Endodermal cell (in vitro differentiated cells): ENCODE measurements around the gene PRRG2. TPM values are rescaled to one million over a fixed set of nuclear protein-coding genes. Genes with fewer than 3 reads are reported as not detected.

Experiments
- DNase-seq: peaks from one replicate; pipeline ENCODE4 v3.0.0-alpha.2; 2017
- H3K27ac ChIP-seq: 2 replicates; pipeline ENCODE4 v1.5.1; 2013; ENCODE audit warnings: mild to moderate bottlenecking, low read depth, low read length, moderate library complexity
- H3K27me3 ChIP-seq: 2 replicates; pipeline ENCODE4 v1.6.1; 2013; ENCODE audit warnings: mild to moderate bottlenecking, low read length, moderate library complexity; ENCODE audit not compliant: insufficient read depth, control insufficient read depth, poor library complexity, severe bottlenecking
- H3K36me3 ChIP-seq: 2 replicates; pipeline ENCODE4 v1.7.0; 2013; ENCODE audit warnings: mild to moderate bottlenecking, low read length, moderate library complexity; ENCODE audit not compliant: control insufficient read depth, insufficient read depth
- H3K4me1 ChIP-seq: one replicate; pipeline ENCODE4 v1.7.0; 2013; ENCODE audit warnings: low read length; ENCODE audit not compliant: control insufficient read depth, insufficient read depth
- H3K4me3 ChIP-seq: 2 replicates; pipeline ENCODE4 v1.5.1; 2013; ENCODE audit warnings: mild to moderate bottlenecking, low read length, moderate library complexity
- H3K9ac ChIP-seq: 2 replicates; pipeline ENCODE4 v1.6.1; 2013; ENCODE audit warnings: mild to moderate bottlenecking, low read length, moderate library complexity; ENCODE audit not compliant: poor library complexity, severe bottlenecking; ENCODE audit errors: extremely low read depth
- H3K9me3 ChIP-seq: 2 replicates; pipeline ENCODE4 v1.6.1; 2013; ENCODE audit warnings: mild to moderate bottlenecking, low read length, moderate library complexity; ENCODE audit not compliant: control insufficient read depth
- H3K27ac Mint-ChIP-seq: 2 replicates; pipeline ENCODE4 v1.8.0; 2020; ENCODE audit warnings: mixed read lengths
- H3K27me3 Mint-ChIP-seq: 2 replicates; pipeline ENCODE4 v1.8.0; 2021; ENCODE audit warnings: mild to moderate bottlenecking, mixed read lengths; ENCODE audit not compliant: insufficient read depth
- H3K36me3 Mint-ChIP-seq: 2 replicates; pipeline ENCODE4 v1.8.0; 2020; ENCODE audit warnings: low read depth, mixed read lengths
- H3K4me1 Mint-ChIP-seq: 2 replicates; pipeline ENCODE4 v1.8.0; 2020; ENCODE audit warnings: mixed read lengths
- H3K4me3 Mint-ChIP-seq: 2 replicates; pipeline ENCODE4 v1.8.0; 2020; ENCODE audit warnings: mild to moderate bottlenecking, moderate library complexity, mixed read lengths
- H3K9me3 Mint-ChIP-seq: 2 replicates; pipeline ENCODE4 v1.8.0; 2020; ENCODE audit warnings: mild to moderate bottlenecking, mixed read lengths
- WGBS, 2 experiments: methylation state at CpG; one replicate each; pipeline versions ENCODE4 v1.1.5 to v1.1.7; 2013; ENCODE audit warnings: missing lambda C conversion rate in 2 of 2, mixed read lengths in 1 of 2; ENCODE audit not compliant: insufficient coverage in 1 of 2, insufficient read length in 1 of 2; 5-methylcytosine and 5-hydroxymethylcytosine counted together
- total RNA-seq, 2 donors: library from RNA; stranded (reverse); fragmentation: NEBNext Ultra II Directional in 1 of 2; extraction: Animal tissue kit (Norgen Biotek cat#: 25700) in 1 of 2; gene quantifications; 2 replicates in 1 of 2; 3 replicates in 1 of 2; pipeline ENCODE4 v1.2.1, GENCODE V29; 2021
- TF ChIP-seq, protein P1 (sequence below): fragments of 200-600 bp; sonication (generic); conservative IDR thresholded peaks from 2 replicates; pipeline ENCODE4 v1.5.0; 2021; ENCODE audit warnings: antibody characterized with exemption, mild to moderate bottlenecking

Gene PRRG2
- total RNA-seq, 2 donors from 2014 or later = 3.7 to 6.9 TPM

- no peak overlapping the region for H3K4me3 ChIP-seq
- Mint-ChIP-seq H3K27me3 (no peaks in the 10 kb centered on the region), H3K9me3 (no peaks in the 10 kb centered on the region), H3K36me3 (peaks cover 39% of the 10 kb centered on the region), H3K4me3 (no peak overlapping the region), H3K27ac (no peak overlapping the region), H3K4me1 (peaks cover 2% of the 10 kb centered on the region)
- 93 to 98% methylated on average over 9 to 10 of the region's 10 CpGs for WGBS, 2 experiments
- H3K4me1 ChIP-seq = no peaks in the 10 kb centered on the region
- peaks cover 31% of the 10 kb centered on the region for H3K36me3 ChIP-seq
- DNase-seq = no peak
- H3K27me3 ChIP-seq = no peaks in the 10 kb centered on the region
- H3K27ac ChIP-seq = peak overlapping the region; percentile 55
- H3K9ac ChIP-seq = no peak overlapping the region
- no peaks in the 10 kb centered on the region for H3K9me3 ChIP-seq
- TF ChIP-seq, protein P1, sequence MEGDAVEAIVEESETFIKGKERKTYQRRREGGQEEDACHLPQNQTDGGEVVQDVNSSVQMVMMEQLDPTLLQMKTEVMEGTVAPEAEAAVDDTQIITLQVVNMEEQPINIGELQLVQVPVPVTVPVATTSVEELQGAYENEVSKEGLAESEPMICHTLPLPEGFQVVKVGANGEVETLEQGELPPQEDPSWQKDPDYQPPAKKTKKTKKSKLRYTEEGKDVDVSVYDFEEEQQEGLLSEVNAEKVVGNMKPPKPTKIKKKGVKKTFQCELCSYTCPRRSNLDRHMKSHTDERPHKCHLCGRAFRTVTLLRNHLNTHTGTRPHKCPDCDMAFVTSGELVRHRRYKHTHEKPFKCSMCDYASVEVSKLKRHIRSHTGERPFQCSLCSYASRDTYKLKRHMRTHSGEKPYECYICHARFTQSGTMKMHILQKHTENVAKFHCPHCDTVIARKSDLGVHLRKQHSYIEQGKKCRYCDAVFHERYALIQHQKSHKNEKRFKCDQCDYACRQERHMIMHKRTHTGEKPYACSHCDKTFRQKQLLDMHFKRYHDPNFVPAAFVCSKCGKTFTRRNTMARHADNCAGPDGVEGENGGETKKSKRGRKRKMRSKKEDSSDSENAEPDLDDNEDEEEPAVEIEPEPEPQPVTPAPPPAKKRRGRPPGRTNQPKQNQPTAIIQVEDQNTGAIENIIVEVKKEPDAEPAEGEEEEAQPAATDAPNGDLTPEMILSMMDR = no peak
Observed at GRCh38 chr19:49553451-49554271, 27.5 kb upstream of the PRRG2 start.

DNA sequence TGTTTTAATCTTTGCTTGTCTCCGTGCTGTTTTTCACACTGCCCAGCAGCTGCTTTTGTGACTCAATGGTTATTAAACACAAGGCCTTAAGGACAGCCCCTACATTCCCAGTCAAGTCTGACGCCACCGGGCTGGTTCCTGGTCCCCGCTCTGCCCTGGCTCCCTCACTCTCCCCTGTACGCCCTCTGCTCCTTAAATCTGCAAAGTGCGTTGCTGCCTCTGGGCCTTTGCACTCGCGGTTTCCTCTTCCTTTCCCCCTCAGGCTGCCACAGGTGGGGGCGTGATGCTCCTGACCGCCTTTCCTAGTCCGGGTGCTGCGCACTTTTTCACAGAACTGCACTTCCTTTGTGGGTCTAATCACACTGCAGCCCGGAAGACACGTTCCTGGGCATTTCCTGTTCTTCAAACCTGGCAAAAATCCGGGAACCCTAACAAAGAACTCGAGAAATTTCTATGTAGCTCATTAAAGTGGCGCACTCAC, 26.4 kb upstream of the PRRG2 start:
- 93 to 94% methylated on average over 17 of the region's 17 CpGs for WGBS, 2 experiments
- no peaks in the 10 kb centered on the region for H3K4me1 ChIP-seq
- no peak overlapping the region for H3K27ac Mint-ChIP-seq
- H3K27me3 ChIP-seq = no peaks in the 10 kb centered on the region
- no peaks in the 10 kb centered on the region for H3K27me3 Mint-ChIP-seq
- H3K9me3 ChIP-seq = no peaks in the 10 kb centered on the region
- H3K36me3 ChIP-seq = peaks cover 42% of the 10 kb centered on the region
- H3K9me3 Mint-ChIP-seq = no peaks in the 10 kb centered on the region
- H3K4me3 ChIP-seq = no peak overlapping the region
- TF ChIP-seq, protein P1 = no peak
- no peak overlapping the region for H3K4me3 Mint-ChIP-seq
- no peak overlapping the region for H3K9ac ChIP-seq
- peaks cover 2% of the 10 kb centered on the region for H3K4me1 Mint-ChIP-seq
- H3K36me3 Mint-ChIP-seq = peaks cover 49% of the 10 kb centered on the region
- H3K27ac ChIP-seq = no peak overlapping the region
- DNase-seq = no peak

GRCh38 chr19:49555600-49556411, 25.3 kb upstream of the PRRG2 start:
- Mint-ChIP-seq H3K4me1 (peaks cover 2% of the 10 kb centered on the region), H3K27ac (peak overlapping the region; percentile 70), H3K4me3 (peak overlapping the region; percentile 44), H3K27me3 (no peaks in the 10 kb centered on the region), H3K36me3 (peaks cover 55% of the 10 kb centered on the region), H3K9me3 (no peaks in the 10 kb centered on the region)
- Histone ChIP-seq H3K4me3 (no peak overlapping the region), H3K36me3 (peaks cover 50% of the 10 kb centered on the region), H3K27ac (peak overlapping the region; percentile 44), H3K27me3 (no peaks in the 10 kb centered on the region), H3K4me1 (no peaks in the 10 kb centered on the region), H3K9me3 (no peaks in the 10 kb centered on the region), H3K9ac (no peak overlapping the region)
- TF ChIP-seq, protein P1 = no peak
- WGBS, 2 experiments = 81 to 90% methylated on average over 28 to 44 of the region's 53 CpGs
- DNase-seq = peak; percentile 98
